Stimulated activated CD4-positive, alpha-beta T cell treated with anti-CD3 and anti-CD28 coated beads, Interleukin-12 subunit alpha, Interleukin-12 subunit beta, amount 100 ng/mL, for 48 hours (primary cell): ENCODE measurements around the gene ABCD3.
"Not testable (repeated sequence)": the region's sequence is repeated elsewhere in the genome, so short reads cannot be mapped to it uniquely, and the experiment has no call there.

Experiments
- DNase-seq, 3 donors: peaks; one replicate each; pipeline ENCODE4 v3.0.0-alpha.2; 2020; ENCODE audit warnings: low read depth in 2 of 3, low spot score in 1 of 3

ABCD3 gene

GRCh38 chr1:94413311-94413710 lies 4.9 kb upstream of the ABCD3 start:
- no peak for DNase-seq

GRCh38 chr1:94416901-94417727 lies 1.1 kb upstream of the ABCD3 start:
- no peak for DNase-seq

- DNase-seq = no peak
These were observed 536 bp upstream of the ABCD3 start for GRCh38 chr1:94417728-94417977.

GRCh38 chr1:94418664-94419655 lies 771 bp downstream of the ABCD3 start:
- DNase-seq = peak in 1 of 3 donors; percentile 15

GRCh38 chr1:94422115-94422820 lies 4.1 kb downstream of the ABCD3 start:
- DNase-seq = no peak

GRCh38 chr1:94425821-94426484 lies 7.8 kb downstream of the ABCD3 start:
- DNase-seq = no peak

- DNase-seq = not testable (repeated sequence)
These were observed 8.3 kb downstream of the ABCD3 start for GRCh38 chr1:94426485-94426870.

- DNase-seq = no peak
These were observed 10.3 kb downstream of the ABCD3 start for GRCh38 chr1:94428441-94428840.

- DNase-seq = not testable (repeated sequence)
These were observed 10.8 kb downstream of the ABCD3 start for GRCh38 chr1:94428927-94429528.

GRCh38 chr1:94430066-94430465 lies 11.9 kb downstream of the ABCD3 start:
- not testable (repeated sequence) for DNase-seq

GRCh38 chr1:94433866-94434265 lies 15.7 kb downstream of the ABCD3 start:
- no peak for DNase-seq

GRCh38 chr1:94434365-94435045 lies 16.3 kb downstream of the ABCD3 start:
- no peak for DNase-seq

GRCh38 chr1:94438692-94439276 lies 20.6 kb downstream of the ABCD3 start:
- no peak for DNase-seq

GRCh38 chr1:94440088-94440487 lies 21.9 kb downstream of the ABCD3 start:
- DNase-seq = no peak

- DNase-seq = not testable (repeated sequence)
These were observed 24.9 kb downstream of the ABCD3 start for GRCh38 chr1:94443067-94443466.

- not testable (repeated sequence) for DNase-seq
These were observed 26.6 kb downstream of the ABCD3 start for GRCh38 chr1:94444819-94445218.

GRCh38 chr1:94445733-94446132 lies 27.5 kb downstream of the ABCD3 start:
- not testable (repeated sequence) for DNase-seq

- DNase-seq = not testable (repeated sequence)
These were observed 28.0 kb downstream of the ABCD3 start for GRCh38 chr1:94446177-94446576.

GRCh38 chr1:94448741-94449140 lies 30.6 kb downstream of the ABCD3 start:
- not testable (repeated sequence) for DNase-seq

GRCh38 chr1:94456736-94457135 lies 38.5 kb downstream of the ABCD3 start:
- no peak for DNase-seq
